ENCODE results near the gene NEK10.
"Not testable (repeated sequence)": the region's sequence is repeated elsewhere in the genome, so short reads cannot be mapped to it uniquely, and the experiment has no call there.

The NEK10 gene

DNA sequence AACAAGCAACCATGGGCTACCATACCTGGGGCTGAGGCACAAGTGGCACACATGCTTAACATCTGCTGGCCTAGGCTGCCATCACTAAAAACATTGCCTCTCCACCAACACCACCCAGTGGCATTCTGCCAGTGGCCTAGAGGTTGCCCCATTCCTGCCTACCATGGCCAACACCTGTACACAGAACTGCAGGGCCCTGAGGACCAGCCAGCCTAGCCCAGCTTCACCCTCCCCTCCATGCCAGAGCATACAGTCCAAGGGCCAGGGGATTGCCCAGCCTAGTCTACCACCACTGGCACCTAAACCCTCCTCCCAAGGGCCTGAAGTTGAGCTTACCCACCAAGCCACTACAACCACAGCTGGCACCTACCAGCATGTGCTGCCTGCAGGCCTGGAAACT lies 35.3 kb downstream of the NEK10 start:
- H3K4me3 Mint-ChIP-seq = no peak overlapping the region
- peaks cover 9% of the 10 kb centered on the region for H3K27me3 Mint-ChIP-seq
- H3K27ac Mint-ChIP-seq = no peak overlapping the region
- H3K9me3 Mint-ChIP-seq (ENCODE audit: low read depth) = peaks cover 4% of the 10 kb centered on the region
- H3K36me3 Mint-ChIP-seq = peaks cover 9% of the 10 kb centered on the region
- no peaks in the 10 kb centered on the region for H3K4me1 Mint-ChIP-seq (ENCODE audit: low read depth)

- not testable (repeated sequence) for H3K27ac Mint-ChIP-seq; H3K9me3 Mint-ChIP-seq (ENCODE audit: low read depth); H3K4me1 Mint-ChIP-seq (ENCODE audit: low read depth); H3K27me3 Mint-ChIP-seq; H3K4me3 Mint-ChIP-seq
- peaks cover 12% of the 10 kb centered on the region for H3K36me3 Mint-ChIP-seq
These were observed 40.0 kb downstream of the NEK10 start for GRCh38 chr3:27328982-27329762.

DNA sequence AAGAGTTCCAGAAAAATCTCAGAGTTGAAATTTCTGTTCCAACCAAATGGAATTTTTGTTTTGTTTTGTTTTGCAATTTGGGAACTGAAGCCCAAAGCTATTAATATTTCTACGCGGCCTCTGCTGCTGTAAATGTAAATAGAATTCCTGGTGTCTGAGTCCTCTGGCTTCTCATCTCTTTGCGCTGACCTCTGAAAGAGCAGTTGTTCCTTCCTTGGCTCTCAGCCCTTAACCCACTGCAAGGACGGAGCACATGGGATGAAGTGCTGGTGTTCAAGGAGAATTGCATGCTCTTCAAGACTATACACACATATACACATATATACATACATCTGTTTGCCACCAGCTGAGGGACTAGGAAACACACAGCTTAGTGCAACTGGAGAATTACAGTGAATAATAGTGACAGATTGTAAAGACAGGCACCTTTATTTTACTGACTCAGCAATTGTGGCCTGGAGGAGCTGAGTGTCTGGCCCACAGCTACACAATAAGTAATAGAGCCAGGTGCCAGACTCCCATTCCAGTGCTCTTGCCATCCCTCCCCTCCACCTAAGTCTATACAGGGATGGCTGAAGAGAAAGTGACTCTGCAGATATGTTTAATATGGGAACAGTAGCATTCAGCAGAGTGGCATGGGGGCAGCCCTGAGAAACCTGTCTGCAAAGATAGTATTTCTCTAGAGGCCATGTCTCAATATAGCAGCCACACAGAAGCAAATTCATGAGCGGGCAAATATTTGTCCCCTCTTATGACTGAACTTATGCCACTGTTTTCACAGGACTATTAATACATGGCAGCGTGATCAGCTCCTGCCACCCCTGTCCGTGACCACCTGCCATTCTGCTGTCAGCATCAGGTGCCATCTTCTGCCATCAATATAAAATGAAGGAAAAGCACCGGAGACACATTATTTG lies 42.3 kb downstream of the NEK10 start:
- peaks cover 6% of the 10 kb centered on the region for H3K9me3 Mint-ChIP-seq (ENCODE audit: low read depth)
- H3K36me3 Mint-ChIP-seq = peaks cover 7% of the 10 kb centered on the region
- no peak overlapping the region for H3K27ac Mint-ChIP-seq

GRCh38 chr3:27326202-27326601 lies 43.0 kb downstream of the NEK10 start:
- Mint-ChIP-seq H3K4me1 (ENCODE audit: low read depth) (no peaks in the 10 kb centered on the region), H3K27ac (no peak overlapping the region), H3K36me3 (peaks cover 7% of the 10 kb centered on the region), H3K9me3 (ENCODE audit: low read depth) (peaks cover 6% of the 10 kb centered on the region), H3K4me3 (no peak overlapping the region), H3K27me3 (no peaks in the 10 kb centered on the region)

More for the DNA sequence above, 42.3 kb downstream of the NEK10 start:
- Mint-ChIP-seq H3K4me3 (no peak overlapping the region), H3K4me1 (ENCODE audit: low read depth) (no peaks in the 10 kb centered on the region), H3K27me3 (no peaks in the 10 kb centered on the region)

GRCh38 chr3:27325419-27325818 lies 43.8 kb downstream of the NEK10 start:
- Mint-ChIP-seq H3K4me1 (ENCODE audit: low read depth) (no peaks in the 10 kb centered on the region), H3K27me3 (no peaks in the 10 kb centered on the region), H3K4me3 (no peak overlapping the region), H3K9me3 (ENCODE audit: low read depth) (peaks cover 6% of the 10 kb centered on the region), H3K36me3 (peaks cover 5% of the 10 kb centered on the region), H3K27ac (no peak overlapping the region)

GRCh38 chr3:27324686-27325085 lies 44.5 kb downstream of the NEK10 start:
- Mint-ChIP-seq H3K36me3 (peaks cover 5% of the 10 kb centered on the region), H3K27ac (no peak overlapping the region), H3K4me1 (ENCODE audit: low read depth) (no peaks in the 10 kb centered on the region), H3K27me3 (no peaks in the 10 kb centered on the region), H3K9me3 (ENCODE audit: low read depth) (peaks cover 6% of the 10 kb centered on the region), H3K4me3 (no peak overlapping the region)

- H3K4me1 Mint-ChIP-seq (ENCODE audit: low read depth) = no peaks in the 10 kb centered on the region
- no peaks in the 10 kb centered on the region for H3K27me3 Mint-ChIP-seq
- H3K27ac Mint-ChIP-seq = no peak overlapping the region
- no peaks in the 10 kb centered on the region for H3K9me3 Mint-ChIP-seq (ENCODE audit: low read depth)
- H3K36me3 Mint-ChIP-seq = no peaks in the 10 kb centered on the region
- no peak overlapping the region for H3K4me3 Mint-ChIP-seq
These were observed 46.1 kb downstream of the NEK10 start for GRCh38 chr3:27323087-27323570.

GRCh38 chr3:27322634-27323033 lies 46.5 kb downstream of the NEK10 start:
- Mint-ChIP-seq H3K36me3 (no peaks in the 10 kb centered on the region), H3K4me1 (ENCODE audit: low read depth) (no peaks in the 10 kb centered on the region), H3K27me3 (no peaks in the 10 kb centered on the region), H3K27ac (no peak overlapping the region), H3K4me3 (no peak overlapping the region), H3K9me3 (ENCODE audit: low read depth) (no peaks in the 10 kb centered on the region)

DNA sequence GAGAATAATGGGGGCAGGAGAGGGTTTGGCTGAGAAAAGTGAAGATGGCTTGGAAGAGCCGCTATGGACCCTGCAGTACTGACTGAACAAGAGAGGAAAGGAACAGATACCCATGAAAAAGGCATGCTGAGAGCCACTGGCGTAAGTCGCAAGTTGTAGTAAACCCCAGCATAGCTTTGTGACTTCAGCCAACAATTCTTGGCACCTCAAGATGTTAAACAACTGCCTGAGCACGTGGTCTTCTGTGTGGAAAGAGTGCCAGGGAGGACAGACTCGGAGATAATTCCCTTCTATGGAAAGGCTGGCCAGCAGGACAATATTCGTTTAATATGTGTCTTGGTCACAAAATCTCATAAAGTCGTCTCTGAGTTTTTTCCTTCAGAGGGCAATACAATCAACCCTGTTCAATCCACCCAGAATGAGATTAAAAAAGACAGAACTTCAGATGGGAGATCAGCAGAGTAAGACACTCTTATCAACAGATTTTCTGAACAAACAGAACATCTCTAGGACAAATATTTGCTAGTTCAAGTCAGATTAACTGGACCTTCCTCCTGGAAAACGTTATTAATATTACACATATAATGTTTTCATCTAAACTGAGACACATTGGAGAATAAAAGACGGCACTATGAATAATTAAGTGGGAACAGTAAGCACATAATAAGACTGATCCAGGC lies 49.2 kb downstream of the NEK10 start:
- no peaks in the 10 kb centered on the region for H3K36me3 Mint-ChIP-seq
- no peaks in the 10 kb centered on the region for H3K4me1 Mint-ChIP-seq (ENCODE audit: low read depth)
- H3K4me3 Mint-ChIP-seq = no peak overlapping the region

DNA sequence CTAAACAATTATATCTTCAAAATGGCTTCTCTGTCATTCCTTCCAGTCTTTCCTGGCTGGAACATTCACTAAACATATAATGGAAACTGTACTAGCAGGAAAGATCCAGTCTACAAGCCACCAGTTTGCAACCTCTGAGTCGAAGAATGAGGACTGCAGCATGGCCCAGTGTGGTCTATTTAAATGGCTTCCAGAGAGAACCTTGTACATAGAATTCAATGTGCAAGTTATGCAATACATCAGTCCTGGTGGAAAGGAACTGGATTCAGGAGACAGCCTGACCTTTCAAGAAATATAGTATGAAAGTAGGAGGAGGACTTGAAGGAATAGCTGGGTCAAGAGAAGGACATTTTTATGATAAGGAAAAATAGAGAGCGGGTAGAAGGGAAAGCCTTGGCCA lies 49.9 kb downstream of the NEK10 start:
- no peaks in the 10 kb centered on the region for H3K4me1 Mint-ChIP-seq (ENCODE audit: low read depth)
- no peak overlapping the region for H3K27ac Mint-ChIP-seq
- H3K27me3 Mint-ChIP-seq = no peaks in the 10 kb centered on the region
- no peaks in the 10 kb centered on the region for H3K9me3 Mint-ChIP-seq (ENCODE audit: low read depth)
- H3K36me3 Mint-ChIP-seq = no peaks in the 10 kb centered on the region
- H3K4me3 Mint-ChIP-seq = no peak overlapping the region

More for the DNA sequence above, 49.2 kb downstream of the NEK10 start:
- Mint-ChIP-seq H3K27me3 (no peaks in the 10 kb centered on the region), H3K27ac (no peak overlapping the region), H3K9me3 (ENCODE audit: low read depth) (no peaks in the 10 kb centered on the region)

- H3K4me3 Mint-ChIP-seq = no peak overlapping the region
- H3K9me3 Mint-ChIP-seq (ENCODE audit: low read depth) = no peaks in the 10 kb centered on the region
- no peaks in the 10 kb centered on the region for H3K4me1 Mint-ChIP-seq (ENCODE audit: low read depth)
- no peaks in the 10 kb centered on the region for H3K27me3 Mint-ChIP-seq
- H3K27ac Mint-ChIP-seq = no peak overlapping the region
- no peaks in the 10 kb centered on the region for H3K36me3 Mint-ChIP-seq
These were observed 52.1 kb downstream of the NEK10 start for GRCh38 chr3:27317096-27317495.

- no peaks in the 10 kb centered on the region for H3K9me3 Mint-ChIP-seq (ENCODE audit: low read depth)
- H3K27me3 Mint-ChIP-seq = peaks cover 2% of the 10 kb centered on the region
- H3K36me3 Mint-ChIP-seq = no peaks in the 10 kb centered on the region
- H3K27ac Mint-ChIP-seq = no peak overlapping the region
- H3K4me1 Mint-ChIP-seq (ENCODE audit: low read depth) = no peaks in the 10 kb centered on the region
- H3K4me3 Mint-ChIP-seq = no peak overlapping the region
These were observed 54.2 kb downstream of the NEK10 start for GRCh38 chr3:27315003-27315402.

DNA sequence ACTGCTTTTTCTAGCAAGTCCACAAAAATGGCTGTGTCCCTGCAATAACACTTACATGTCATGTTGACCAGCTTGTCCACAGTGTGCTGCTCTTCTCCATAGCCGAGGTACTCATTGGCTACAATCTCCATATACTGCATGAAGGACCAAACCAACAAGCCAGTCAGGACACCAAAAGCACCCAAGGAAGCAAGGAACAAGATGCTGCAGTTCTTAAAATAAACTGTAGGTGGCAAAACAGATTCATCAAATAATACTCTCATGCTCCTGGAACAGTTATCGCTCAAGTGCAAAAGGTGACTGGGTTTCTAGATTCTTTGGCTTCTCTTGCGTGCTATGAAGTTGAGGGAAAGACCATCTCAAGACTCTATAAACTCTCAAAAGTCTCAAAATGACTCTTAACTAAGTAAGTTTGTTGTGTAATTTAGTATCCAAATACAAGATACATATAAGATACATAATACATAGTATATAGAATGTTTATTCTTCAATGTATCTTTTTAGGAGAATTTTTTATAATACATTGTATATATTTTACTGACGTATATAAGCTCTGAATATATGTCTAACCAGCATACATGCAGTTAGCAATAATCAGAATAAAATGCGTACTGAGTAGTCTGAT lies 57.0 kb downstream of the NEK10 start:
- no peak overlapping the region for H3K27ac Mint-ChIP-seq
- H3K4me1 Mint-ChIP-seq (ENCODE audit: low read depth) = no peaks in the 10 kb centered on the region
- H3K36me3 Mint-ChIP-seq = no peaks in the 10 kb centered on the region
- peaks cover 2% of the 10 kb centered on the region for H3K27me3 Mint-ChIP-seq
- no peaks in the 10 kb centered on the region for H3K9me3 Mint-ChIP-seq (ENCODE audit: low read depth)
- no peak overlapping the region for H3K4me3 Mint-ChIP-seq

DNA sequence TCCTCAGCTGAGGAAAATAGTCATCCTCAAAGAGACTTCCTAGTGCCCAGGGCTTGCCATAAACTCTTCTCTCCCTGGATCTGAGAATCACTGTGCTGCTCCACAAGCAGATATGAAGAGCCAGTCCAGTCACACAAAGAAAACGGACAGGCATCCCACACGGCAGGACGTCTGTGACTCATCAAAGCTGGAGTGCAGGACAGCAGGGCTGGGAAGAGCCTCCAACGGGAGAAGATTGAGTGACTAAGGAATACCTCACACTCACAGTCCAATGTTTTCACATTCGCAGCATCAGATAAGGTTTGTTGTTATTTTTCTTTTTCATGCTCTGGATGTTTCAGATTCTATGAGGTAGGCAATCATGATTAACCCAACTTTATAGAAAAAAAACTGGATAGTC lies 57.8 kb downstream of the NEK10 start:
- H3K4me3 Mint-ChIP-seq = no peak overlapping the region
- H3K9me3 Mint-ChIP-seq (ENCODE audit: low read depth) = no peaks in the 10 kb centered on the region
- H3K27ac Mint-ChIP-seq = no peak overlapping the region
- H3K27me3 Mint-ChIP-seq = peaks cover 2% of the 10 kb centered on the region
- no peaks in the 10 kb centered on the region for H3K4me1 Mint-ChIP-seq (ENCODE audit: low read depth)
- H3K36me3 Mint-ChIP-seq = no peaks in the 10 kb centered on the region
